Brain pericyte (primary cell): ENCODE results near the gene PDGFD.

Source experiments
- DNase-seq: peaks from one replicate; pipeline ENCODE4 v3.0.0-alpha.2; 2012; ENCODE audit warnings: low read depth, low spot score

The PDGFD gene

GRCh38 chr11:103920933-103921332, 243.0 kb downstream of the PDGFD start:
- DNase-seq: no peak

- no peak for DNase-seq
These were observed 243.5 kb downstream of the PDGFD start for GRCh38 chr11:103920449-103920848.

- no peak for DNase-seq
These were observed 253.2 kb downstream of the PDGFD start for GRCh38 chr11:103910721-103911120.

DNA sequence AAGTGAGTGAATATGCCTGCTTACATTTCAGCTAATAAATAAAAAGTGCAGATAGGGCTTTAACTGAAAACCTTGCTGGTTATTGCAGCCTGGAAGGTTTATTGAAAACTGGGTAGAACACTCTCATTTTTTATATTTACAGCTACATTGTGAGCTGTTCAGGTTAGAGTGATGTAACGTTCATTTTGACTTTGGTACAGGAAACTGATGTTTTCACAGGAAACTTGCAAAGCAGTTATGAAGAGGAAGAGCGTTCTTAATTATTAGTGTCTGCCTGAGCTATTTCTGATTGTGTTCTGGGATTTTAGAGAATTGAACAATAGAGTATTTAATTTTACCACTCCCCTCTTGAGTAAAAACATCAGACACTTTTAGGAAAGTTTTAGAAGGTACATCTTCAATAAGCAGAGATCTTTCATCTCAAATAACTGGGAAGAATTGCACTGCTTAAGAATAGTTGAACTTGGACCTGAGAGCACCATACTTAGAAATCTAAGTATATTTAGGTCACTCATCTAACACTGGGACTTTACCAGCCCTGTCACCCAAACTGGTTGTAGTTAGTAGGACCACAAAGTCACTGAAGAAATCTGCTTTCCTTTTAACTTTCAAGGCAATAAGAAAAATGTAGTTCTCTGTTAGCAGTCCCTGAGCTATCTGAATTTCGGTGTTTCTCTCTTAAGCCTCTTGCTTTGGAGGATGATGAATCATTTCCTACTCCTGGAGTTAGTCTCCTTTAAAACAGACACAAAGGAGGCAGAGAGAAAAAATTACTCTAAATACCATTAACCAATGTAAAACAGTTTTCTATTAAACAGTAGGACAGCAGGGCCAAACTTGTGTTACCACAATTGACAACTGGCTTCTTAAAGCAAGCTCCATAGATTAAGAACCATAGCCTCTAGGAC, 256.1 kb downstream of the PDGFD start:
- DNase-seq: no peak

- no peak for DNase-seq
These were observed 256.8 kb downstream of the PDGFD start for GRCh38 chr11:103907136-103907535.

GRCh38 chr11:103906291-103906867, 257.6 kb downstream of the PDGFD start:
- DNase-seq: no peak

- DNase-seq: no peak
These were observed 259.7 kb downstream of the PDGFD start for GRCh38 chr11:103904324-103904667.

DNA sequence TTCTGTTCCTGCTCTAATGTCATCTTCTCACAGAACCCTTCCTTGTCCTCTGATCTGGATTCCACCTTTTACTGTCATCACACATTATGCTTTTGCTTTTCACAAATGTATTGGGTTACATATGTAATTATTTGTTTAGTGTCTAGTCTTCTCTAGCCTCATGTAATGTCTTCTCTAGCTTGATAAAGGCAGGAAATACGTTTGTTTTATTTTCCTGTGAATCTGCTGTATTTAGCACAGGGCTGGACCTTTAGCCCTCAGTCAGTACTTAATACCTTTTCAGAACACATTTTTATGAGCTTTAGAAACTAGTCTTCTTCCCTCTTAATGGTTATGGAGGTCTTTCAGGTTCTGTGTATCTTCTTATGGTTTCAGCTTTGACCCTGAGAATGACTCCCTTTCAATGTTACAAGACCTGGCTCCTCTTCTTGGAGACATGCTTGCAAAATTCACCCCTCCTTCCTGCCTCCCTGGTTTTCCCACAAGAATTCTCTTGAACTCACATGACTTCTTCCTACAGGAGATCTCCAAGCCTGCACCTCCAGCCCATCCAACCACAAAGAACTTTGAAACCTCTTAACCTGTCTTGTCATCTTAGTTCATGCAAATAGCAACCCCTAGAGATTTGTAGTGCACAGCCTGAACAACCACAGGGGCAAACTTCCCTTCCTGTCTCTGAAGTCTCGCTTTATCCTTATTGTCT, 260.2 kb downstream of the PDGFD start:
- DNase-seq: no peak

DNA sequence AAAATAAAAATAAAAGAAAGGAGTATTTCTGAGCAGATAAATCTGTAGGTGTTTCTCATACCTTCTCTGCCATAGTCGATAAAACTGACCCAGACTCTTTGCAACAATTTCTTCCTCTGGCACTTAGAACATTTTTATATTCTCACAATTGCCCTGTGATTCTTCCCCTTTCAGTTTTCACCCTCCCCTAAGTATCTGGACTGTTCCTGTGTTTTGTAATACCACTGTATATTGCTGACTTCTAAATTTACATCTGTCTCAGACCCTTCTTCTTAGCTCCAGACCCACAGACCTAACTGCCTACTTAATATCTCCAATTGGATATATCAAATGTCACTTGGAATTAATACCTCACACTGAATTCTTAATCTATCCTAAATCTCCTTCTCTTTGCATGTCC, 261.0 kb downstream of the PDGFD start:
- DNase-seq: no peak

DNA sequence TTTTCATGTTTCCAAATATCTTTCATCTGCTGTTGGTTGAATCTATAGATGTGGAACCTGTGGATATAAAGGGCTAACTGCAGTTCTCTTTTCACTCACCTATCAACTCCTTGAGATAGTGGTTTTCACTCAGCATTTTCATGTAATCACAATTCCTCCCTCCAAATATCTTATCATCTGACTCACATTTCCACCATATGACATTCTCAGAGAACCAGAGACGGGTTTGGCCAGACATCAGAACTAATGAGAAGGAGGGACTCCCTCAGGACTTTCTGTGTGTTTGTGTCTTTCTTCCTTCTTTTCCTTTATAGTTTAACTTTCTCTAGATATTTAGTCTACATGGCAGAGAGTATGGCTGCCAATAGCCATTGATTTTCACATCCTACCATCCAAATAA, 262.3 kb downstream of the PDGFD start:
- DNase-seq: no peak

DNA sequence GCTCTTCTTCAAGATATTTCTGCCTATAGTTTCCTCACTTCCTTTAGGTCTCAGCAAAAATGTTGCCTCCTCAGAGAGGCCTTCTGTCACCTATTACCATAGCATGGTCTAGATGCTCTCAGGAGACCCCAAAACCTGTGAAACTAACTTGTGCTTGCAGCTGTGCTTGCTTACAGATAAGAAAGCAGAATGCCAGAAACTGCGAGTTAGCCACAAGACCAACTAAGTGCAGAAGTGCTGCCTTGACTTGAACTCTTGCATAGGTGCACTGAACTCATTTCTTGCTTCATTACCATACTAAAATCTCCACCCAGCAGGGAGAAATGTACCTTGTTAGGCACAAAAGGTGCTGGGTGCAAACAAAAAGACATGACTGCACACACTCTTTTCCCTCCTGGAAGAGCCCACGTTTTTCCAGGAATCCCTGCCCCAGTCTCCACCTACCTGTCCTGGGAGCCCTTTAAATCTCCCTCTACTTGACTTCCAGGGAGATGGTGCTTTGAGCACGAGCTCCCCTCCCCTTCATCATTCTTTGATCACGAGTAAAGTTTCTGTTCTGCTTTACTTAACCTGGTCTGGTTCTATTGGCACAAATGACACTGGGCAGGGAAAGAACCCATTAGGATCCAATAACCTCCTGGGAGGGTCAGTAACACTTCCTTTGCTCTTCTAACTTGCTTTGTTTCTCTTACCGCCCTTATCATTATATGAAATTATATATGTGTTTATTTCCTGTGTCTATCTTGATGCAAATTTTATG, 265.2 kb downstream of the PDGFD start:
- DNase-seq: no peak

- DNase-seq: no peak
These were observed 265.9 kb downstream of the PDGFD start for GRCh38 chr11:103898065-103898464.

DNA sequence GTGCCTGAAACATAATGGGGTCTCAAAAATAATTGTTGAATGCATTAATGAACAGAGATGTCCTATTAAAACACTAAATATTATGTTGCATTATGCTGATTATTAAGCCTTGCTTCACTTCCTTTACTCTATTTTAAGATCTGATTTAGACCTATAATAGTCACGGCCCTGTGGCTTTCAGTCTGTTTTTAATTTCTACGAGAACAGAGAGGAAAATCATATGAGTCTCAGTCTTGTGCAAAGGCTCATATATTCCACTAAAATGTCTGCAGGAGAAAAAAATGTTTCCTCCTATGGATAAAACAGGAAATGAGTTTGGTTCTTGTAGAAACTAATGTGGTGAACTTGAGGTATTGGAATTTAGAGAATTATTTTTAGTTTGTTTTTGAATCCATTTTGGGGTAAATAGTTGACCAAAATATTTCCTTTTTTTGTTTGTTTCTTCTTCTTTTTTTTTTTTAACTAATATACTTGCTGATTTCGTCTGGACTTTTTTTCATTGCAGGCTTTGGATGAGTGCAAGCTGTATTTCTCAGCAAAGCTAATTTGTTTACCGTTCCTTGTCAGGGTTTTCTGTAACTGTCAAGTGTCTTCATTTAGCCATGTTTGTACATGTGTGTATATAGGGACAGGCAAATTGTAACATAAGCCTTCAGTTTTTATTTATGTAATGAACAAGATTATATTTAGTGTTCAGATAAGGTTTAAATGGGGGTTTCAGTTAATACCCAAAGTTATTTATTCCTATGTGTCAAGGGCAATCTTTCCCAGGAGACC, 266.6 kb downstream of the PDGFD start:
- no peak for DNase-seq

DNA sequence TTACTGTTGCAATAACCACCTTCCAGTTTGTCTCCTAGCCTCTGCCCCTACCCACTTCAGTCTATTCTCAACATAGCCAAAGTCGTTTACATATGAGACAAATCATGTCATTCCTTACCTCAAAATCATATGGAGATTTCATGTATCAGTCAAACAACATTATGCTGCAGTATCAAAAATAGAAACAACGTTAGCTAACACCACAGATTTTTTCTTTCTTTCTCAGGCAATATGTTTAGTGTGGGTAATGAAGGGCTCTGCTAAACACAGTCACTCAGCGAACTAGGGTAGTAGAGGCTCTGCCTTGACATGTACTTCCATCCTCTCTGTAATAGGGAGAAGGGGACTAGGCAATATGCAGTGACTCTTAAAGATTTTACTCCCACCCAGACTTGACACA, 268.8 kb downstream of the PDGFD start:
- no peak for DNase-seq

DNA sequence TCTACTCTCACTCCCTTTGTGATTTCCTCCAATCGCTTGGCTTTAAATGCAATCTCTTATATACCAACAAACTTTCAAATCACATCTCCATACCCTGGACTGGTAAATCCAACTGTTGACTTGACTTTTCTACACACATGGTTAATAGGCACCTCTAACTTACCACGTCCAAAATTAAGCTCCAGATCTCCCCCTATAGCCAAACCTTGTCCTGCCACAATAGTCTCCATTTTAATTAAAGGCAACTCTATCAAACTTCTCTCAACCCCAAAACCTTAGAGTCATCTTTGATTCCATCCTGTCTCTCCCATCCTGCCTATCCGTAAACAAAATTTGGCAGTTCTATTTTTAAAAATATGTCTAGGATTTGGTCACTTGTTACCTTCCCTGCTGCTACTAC, 269.3 kb downstream of the PDGFD start:
- no peak for DNase-seq

GRCh38 chr11:103894034-103894433, 269.9 kb downstream of the PDGFD start:
- DNase-seq: no peak

- no peak for DNase-seq
These were observed 270.6 kb downstream of the PDGFD start for GRCh38 chr11:103893371-103893770.

GRCh38 chr11:103892603-103893002, 271.3 kb downstream of the PDGFD start:
- peak; percentile 5 for DNase-seq

- DNase-seq: no peak
These were observed 273.3 kb downstream of the PDGFD start for GRCh38 chr11:103890654-103891053.

- no peak for DNase-seq
These were observed 274.3 kb downstream of the PDGFD start for GRCh38 chr11:103889679-103890078.

DNA sequence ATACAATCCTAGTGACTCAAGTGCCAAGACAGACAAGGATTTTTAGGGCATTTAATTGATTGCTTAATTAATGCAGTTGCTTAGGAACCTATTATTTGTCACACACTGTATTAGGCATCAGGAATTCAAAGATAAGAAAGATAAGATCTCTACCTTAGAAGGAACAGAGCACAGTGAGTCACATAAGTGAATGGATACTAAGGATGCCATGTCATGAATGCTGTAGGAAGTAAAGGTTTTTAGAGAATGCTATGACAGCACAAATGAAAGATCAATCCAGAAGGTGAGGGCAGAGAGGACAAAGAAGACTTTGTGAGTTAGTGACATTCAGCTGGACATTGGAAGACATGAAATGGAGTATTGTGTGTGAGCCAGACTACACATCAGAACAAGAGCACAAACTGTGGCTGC, 275.4 kb downstream of the PDGFD start:
- DNase-seq: no peak
